OCI-LY1 (cell line): ENCODE measurements around the gene CDK5RAP2.

Experiments
- H2AFZ ChIP-seq: fragments of 200-600 bp; sonication (generic), shearing (Covaris generic); 2 replicates; pipeline ENCODE4 v1.6.0; 2014; ENCODE audit warnings: antibody characterized with exemption, mild to moderate bottlenecking, low read length
- H3F3A ChIP-seq: fragments of 200-600 bp; sonication (generic), shearing (Covaris generic); 2 replicates; pipeline ENCODE4 v1.6.0; 2014; ENCODE audit warnings: mild to moderate bottlenecking, antibody characterized with exemption, low read length, moderate library complexity; ENCODE audit not compliant: insufficient read depth
- H3K27ac ChIP-seq: fragments of 200-600 bp; sonication (generic); 2 replicates; pipeline ENCODE4 v1.5.1; 2014; ENCODE audit warnings: low read length, mixed run types, mild to moderate bottlenecking, low read depth; ENCODE audit not compliant: poor library complexity, severe bottlenecking
- H3K27me3 ChIP-seq: fragments of 200-600 bp; sonication (generic); 2 replicates; pipeline ENCODE4 v1.6.0; 2014; ENCODE audit warnings: antibody characterized with exemption, mild to moderate bottlenecking, low read length, moderate library complexity; ENCODE audit not compliant: insufficient read depth
- H3K36me3 ChIP-seq: fragments of 200-600 bp; sonication (generic); 2 replicates; pipeline ENCODE4 v1.6.1; 2014; ENCODE audit warnings: mild to moderate bottlenecking, antibody characterized with exemption, low read length, moderate library complexity, mixed read lengths; ENCODE audit not compliant: insufficient read depth
- H3K4me1 ChIP-seq: fragments of 200-600 bp; sonication (generic); 2 replicates; pipeline ENCODE4 v1.5.1; 2014; ENCODE audit warnings: mild to moderate bottlenecking, low read length, moderate library complexity; ENCODE audit not compliant: insufficient read depth, severe bottlenecking
- H3K4me2 ChIP-seq: fragments of 200-600 bp; sonication (generic), shearing (Covaris generic); 2 replicates; pipeline ENCODE4 v1.6.1; 2014; ENCODE audit warnings: low read length
- H3K4me3 ChIP-seq: fragments of 200-600 bp; sonication (generic); 2 replicates; pipeline ENCODE4 v1.5.1; 2014; ENCODE audit warnings: low read length, low read depth, mild to moderate bottlenecking, mixed read lengths; ENCODE audit not compliant: poor library complexity, severe bottlenecking
- H3K79me2 ChIP-seq: fragments of 200-600 bp; shearing (Covaris generic); 2 replicates; pipeline ENCODE4 v1.6.1; 2016; ENCODE audit warnings: mixed run types, low read length, mixed read lengths; ENCODE audit not compliant: insufficient read depth
- H3K9ac ChIP-seq: fragments of 200-600 bp; sonication (generic), shearing (Covaris generic); 2 replicates; pipeline ENCODE4 v1.6.1; 2014; ENCODE audit warnings: mild to moderate bottlenecking, low read length, mixed read lengths
- H3K9me2 ChIP-seq: fragments of 200-600 bp; sonication (generic), shearing (Covaris generic); 2 replicates; pipeline ENCODE4 v1.6.1; 2014; ENCODE audit warnings: low read depth, mild to moderate bottlenecking, low read length, mixed read lengths
- H3K9me3 ChIP-seq: fragments of 200-600 bp; shearing (Covaris generic); 2 replicates; pipeline ENCODE4 v1.6.1; 2014; ENCODE audit warnings: low read length, mixed read lengths
- H4K20me1 ChIP-seq: fragments of 200-600 bp; sonication (generic), shearing (Covaris generic); 2 replicates; pipeline ENCODE4 v1.6.0; 2016; ENCODE audit warnings: mild to moderate bottlenecking, low read length; ENCODE audit not compliant: insufficient read depth
- EZH2 ChIP-seq: fragments of 200-600 bp; sonication (generic), shearing (Covaris generic); IDR thresholded peaks from 2 replicates; pipeline ENCODE4 v1.8.0; 2017; ENCODE audit warnings: borderline replicate concordance, mixed run types, mild to moderate bottlenecking, antibody characterized with exemption, low read length, moderate library complexity, mixed read lengths
- TF ChIP-seq, protein P1 (sequence below): fragments of 200-600 bp; sonication (generic), shearing (Covaris generic); IDR thresholded peaks from 2 replicates; pipeline ENCODE4 v1.5.1; 2017; ENCODE audit warnings: mild to moderate bottlenecking, antibody characterized with exemption, low read length, moderate library complexity, mixed read lengths

The CDK5RAP2 gene

DNA sequence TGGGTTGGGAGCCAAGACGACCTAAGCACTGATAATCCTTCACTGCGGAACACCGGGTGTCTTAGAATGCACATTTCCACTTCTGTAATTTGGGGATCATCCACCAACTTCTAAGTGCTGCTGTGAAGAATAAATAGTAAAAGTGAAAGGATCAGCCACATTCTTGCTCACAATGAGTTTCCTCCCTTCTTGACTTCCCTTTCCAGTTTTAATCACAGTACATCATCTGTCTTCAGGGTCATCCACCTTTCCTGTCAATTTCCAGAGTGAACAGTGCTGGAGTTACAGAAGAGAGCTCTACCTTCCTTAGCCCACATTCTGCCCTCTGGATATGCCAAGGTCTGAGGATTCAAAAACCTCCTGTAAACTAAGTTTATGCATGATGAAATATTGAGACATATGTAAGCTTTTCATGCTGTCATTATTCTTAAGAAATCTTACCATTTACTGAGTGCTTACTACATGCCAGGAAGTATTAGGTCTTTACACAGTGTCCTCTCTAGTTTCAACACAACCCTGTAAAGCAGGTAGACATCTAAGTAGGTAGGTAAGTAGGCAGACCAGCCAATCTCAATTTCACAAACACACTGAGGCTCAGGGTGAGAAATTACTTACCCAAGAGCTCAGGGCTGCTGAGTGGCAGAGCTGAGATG is 105.2 kb downstream of the CDK5RAP2 start:
- Histone ChIP-seq H3K9me3 (no peaks in the 10 kb centered on the region), H3K27ac (no peak overlapping the region), H4K20me1 (no peaks in the 10 kb centered on the region), H2AFZ (no peak overlapping the region), H3F3A (no peaks in the 10 kb centered on the region), H3K9ac (no peak overlapping the region), H3K4me2 (no peak overlapping the region), H3K4me1 (no peaks in the 10 kb centered on the region), H3K79me2 (no peaks in the 10 kb centered on the region), H3K27me3 (no peaks in the 10 kb centered on the region), H3K36me3 (peaks cover 96% of the 10 kb centered on the region), H3K4me3 (no peak overlapping the region), H3K9me2 (no peaks in the 10 kb centered on the region)
- TF ChIP-seq EZH2, result no peak

GRCh38 chr9:120473608-120474007 is 106.4 kb downstream of the CDK5RAP2 start:
- no peak overlapping the region for H3K4me2 ChIP-seq
- no peaks in the 10 kb centered on the region for H3F3A ChIP-seq
- H3K4me3 ChIP-seq, result no peak overlapping the region
- no peaks in the 10 kb centered on the region for H3K4me1 ChIP-seq
- H3K27ac ChIP-seq, result no peak overlapping the region
- no peak overlapping the region for H2AFZ ChIP-seq
- H3K36me3 ChIP-seq, result peaks cover 95% of the 10 kb centered on the region
- no peaks in the 10 kb centered on the region for H3K79me2 ChIP-seq
- no peaks in the 10 kb centered on the region for H3K9me2 ChIP-seq
- no peaks in the 10 kb centered on the region for H3K27me3 ChIP-seq
- no peak overlapping the region for H3K9ac ChIP-seq
- no peak for TF ChIP-seq EZH2
- TF ChIP-seq, protein P1, sequence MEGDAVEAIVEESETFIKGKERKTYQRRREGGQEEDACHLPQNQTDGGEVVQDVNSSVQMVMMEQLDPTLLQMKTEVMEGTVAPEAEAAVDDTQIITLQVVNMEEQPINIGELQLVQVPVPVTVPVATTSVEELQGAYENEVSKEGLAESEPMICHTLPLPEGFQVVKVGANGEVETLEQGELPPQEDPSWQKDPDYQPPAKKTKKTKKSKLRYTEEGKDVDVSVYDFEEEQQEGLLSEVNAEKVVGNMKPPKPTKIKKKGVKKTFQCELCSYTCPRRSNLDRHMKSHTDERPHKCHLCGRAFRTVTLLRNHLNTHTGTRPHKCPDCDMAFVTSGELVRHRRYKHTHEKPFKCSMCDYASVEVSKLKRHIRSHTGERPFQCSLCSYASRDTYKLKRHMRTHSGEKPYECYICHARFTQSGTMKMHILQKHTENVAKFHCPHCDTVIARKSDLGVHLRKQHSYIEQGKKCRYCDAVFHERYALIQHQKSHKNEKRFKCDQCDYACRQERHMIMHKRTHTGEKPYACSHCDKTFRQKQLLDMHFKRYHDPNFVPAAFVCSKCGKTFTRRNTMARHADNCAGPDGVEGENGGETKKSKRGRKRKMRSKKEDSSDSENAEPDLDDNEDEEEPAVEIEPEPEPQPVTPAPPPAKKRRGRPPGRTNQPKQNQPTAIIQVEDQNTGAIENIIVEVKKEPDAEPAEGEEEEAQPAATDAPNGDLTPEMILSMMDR, result no peak
- H4K20me1 ChIP-seq, result no peaks in the 10 kb centered on the region
- no peaks in the 10 kb centered on the region for H3K9me3 ChIP-seq

- no peaks in the 10 kb centered on the region for H3K79me2 ChIP-seq
- TF ChIP-seq, protein P1, result no peak
- no peak for TF ChIP-seq EZH2
- H3K36me3 ChIP-seq, result peaks cover 88% of the 10 kb centered on the region
Observed at GRCh38 chr9:120465685-120466407, 114.1 kb downstream of the CDK5RAP2 start.

More at GRCh38 chr9:120465685-120466407, 114.1 kb downstream of the CDK5RAP2 start:
- H3K9me2 ChIP-seq, result no peaks in the 10 kb centered on the region
- H3K4me3 ChIP-seq, result no peak overlapping the region
- H3K4me1 ChIP-seq, result no peaks in the 10 kb centered on the region
- H3K4me2 ChIP-seq, result no peak overlapping the region
- no peak overlapping the region for H2AFZ ChIP-seq
- no peaks in the 10 kb centered on the region for H3F3A ChIP-seq
- no peak overlapping the region for H3K9ac ChIP-seq
- H3K27ac ChIP-seq, result no peak overlapping the region
- H3K9me3 ChIP-seq, result no peaks in the 10 kb centered on the region
- H3K27me3 ChIP-seq, result no peaks in the 10 kb centered on the region
- H4K20me1 ChIP-seq, result no peaks in the 10 kb centered on the region
